ENCODE measurements around the gene THSD4. TPM values are rescaled to one million over a fixed set of nuclear protein-coding genes. Genes with fewer than 3 reads are reported as not detected.

Gene THSD4
- total and polyA plus RNA-seq, 2 of the 4 experiments (the other 2 are of a cell fraction) = 25.5 to 31.1 TPM

- no peak for TF ChIP-seq NFE2L2 (IDR thresholded peaks at IDR 0.05; ENCODE audit: low read depth, low read length)
Observed at GRCh38 chr15:71273731-71274447, 158.6 kb downstream of the THSD4 start (continued).

- no TSS peak for BruUV-seq (replicated peaks)
- no peak for TF ChIP-seq RFX5 (IDR thresholded peaks at IDR 0.05; ENCODE audit: low read depth, low read length)
- TF ChIP-seq MAZ (IDR thresholded peaks at IDR 0.05; ENCODE audit: borderline replicate concordance, low read depth, low read length) = no peak
- no peak for TF ChIP-seq RAD21 (IDR thresholded peaks at IDR 0.05; ENCODE audit: low read length)
- TF ChIP-seq FOS (IDR thresholded peaks at IDR 0.05; ENCODE audit: low read depth, low read length) = no peak
- TF ChIP-seq CTCF (conservative IDR thresholded peaks at IDR 0.05; ENCODE audit: low read depth, low read length) = no peak
- no peak for TF ChIP-seq BHLHE40 (IDR thresholded peaks at IDR 0.05; ENCODE audit: low read depth, low read length)
- TF ChIP-seq CEBPB (IDR thresholded peaks at IDR 0.05; ENCODE audit: low read depth, low read length) = no peak
- no peak for TF ChIP-seq MXI1 (IDR thresholded peaks at IDR 0.05; ENCODE audit: borderline replicate concordance, low read depth, low read length)
- no peak for TF ChIP-seq POLR2A (IDR thresholded peaks at IDR 0.05; ENCODE audit: low read depth, low read length)
- no peak for TF ChIP-seq NFE2L2 (IDR thresholded peaks at IDR 0.05; ENCODE audit: low read depth, low read length)
- TF ChIP-seq RCOR1 (IDR thresholded peaks at IDR 0.05; ENCODE audit: insufficient replicate concordance, low read length) = no peak
- POLR2A ChIA-PET (ENCODE audit: unreplicated experiment) = no interaction called here
Observed at GRCh38 chr15:71274448-71274798, 159.2 kb downstream of the THSD4 start.

More at GRCh38 chr15:71274448-71274798, 159.2 kb downstream of the THSD4 start:
- H2BK5ac ChIP-seq (ENCODE audit: low read depth, low read length, poor library complexity, severe bottlenecking) = peak overlapping the region; percentile 87
- H3K14ac ChIP-seq (replicated peaks; ENCODE audit: low read depth, low read length) = peak overlapping the region; percentile 66
- no peak overlapping the region for H3K4me3 ChIP-seq (ENCODE audit: insufficient read depth, low read depth, low read length)
- no peak overlapping the region for H3K4me2 ChIP-seq (ENCODE audit: low read depth, low read length)
- H4K8ac ChIP-seq (ENCODE audit: low read depth in 2 of 2, low read length in 2 of 2) = peak overlapping the region; percentile 13 to 77; a peak in 3 of 4 replicates
- peaks cover 29% of the 10 kb centered on the region for H3K9me1 ChIP-seq (ENCODE audit: insufficient read depth, low read length)
- H2BK15ac ChIP-seq (ENCODE audit: low read depth, low read length) = peak overlapping the region; percentile 91
- H2AK5ac ChIP-seq (ENCODE audit: low read depth, low read length) = peak overlapping the region; percentile 95
- intact Hi-C loops (cut with micrococcal nuclease) = loop anchor here (10.0 kb wide), 1 partner anchor 260 kb away; no protein-coding TSS in a partner anchor
- CTCF ChIA-PET = interaction anchor here (0.9 kb wide), 1 partner anchor 13 kb away, joined by 3 read pairs; no protein-coding TSS in a partner anchor
- H4K20me1 ChIP-seq (ENCODE audit: insufficient read depth, low read length) = no peaks in the 10 kb centered on the region
- dilution Hi-C loops (cut with HindIII; ENCODE audit: low sequenced_read_pairs, unreplicated experiment) = no loop called here
- 0 out of 2 replicates have a peak overlapping the region, but pooled peaks have one; percentile 16 for H3K56ac ChIP-seq (ENCODE audit: extremely low read depth, insufficient read depth, low read length)
- H3K79me1 ChIP-seq (ENCODE audit: low read depth in 1 of 2, low read length in 2 of 2) = peaks cover 6 to 36% of the 10 kb centered on the region in 2 experiments; a peak in 3 of 4 replicates
- H3K18ac ChIP-seq (ENCODE audit: low read depth, low read length) = peak overlapping the region; percentile 92
- H3K27ac ChIP-seq (ENCODE audit: insufficient read depth, low read length) = peak overlapping the region; percentile 72; the same call in 1 of the 2 replicates
- H3K23ac ChIP-seq (ENCODE audit: low read depth, low read length) = peak overlapping the region; percentile 43
- peak overlapping the region; percentile 80 for H3K4ac ChIP-seq (ENCODE audit: low read depth, low read length)
- H3K36me3 ChIP-seq (ENCODE audit: control insufficient read depth, insufficient read depth, low read length) = no peaks in the 10 kb centered on the region
- no peak overlapping the region for H3K9ac ChIP-seq (ENCODE audit: low read depth, low read length)
- peak overlapping the region; percentile 74 for H2BK120ac ChIP-seq (ENCODE audit: low read depth, low read length)
- H2AK9ac ChIP-seq (replicated peaks; ENCODE audit: low read depth, low read length, poor library complexity) = no peak overlapping the region
- peaks cover 35% of the 10 kb centered on the region for H3K4me1 ChIP-seq (ENCODE audit: control insufficient read depth, insufficient read depth, low read length)
- peak overlapping the region; percentile 87 for H2BK20ac ChIP-seq (ENCODE audit: low read depth, low read length)
- no CpG with 5 or more reads among the region's 1 CpG for WGBS, 2 experiments (ENCODE audit: extremely low coverage in 2 of 2, insufficient read length in 1 of 2)
- no peak overlapping the region for H2AFZ ChIP-seq (replicated peaks; ENCODE audit: low read length, poor library complexity)
- ATAC-seq (ENCODE audit: low read depth) (no peak), DNase-seq (peak; percentile 29)
- H4K91ac ChIP-seq (ENCODE audit: insufficient read depth, low read depth, low read length) = peak overlapping the region; percentile 88
- H3K9me3 ChIP-seq (ENCODE audit: control insufficient read depth, insufficient read depth, low read length) = no peaks in the 10 kb centered on the region
- no peaks in the 10 kb centered on the region for H3K27me3 ChIP-seq (ENCODE audit: control insufficient read depth, insufficient read depth, low read length)
- in situ Hi-C loops (cut with MboI; ENCODE audit: low sequenced_read_pairs) = no loop called here
- H4K5ac ChIP-seq (ENCODE audit: low read depth, low read length) = peak overlapping the region; percentile 83

Measured in IMR-90 (cell line).